ENCODE measurements around the gene NDUFB11. TPM values are rescaled to one million over a fixed set of nuclear protein-coding genes. Genes with fewer than 3 reads are reported as not detected.

NDUFB11 gene
- total and polyA plus RNA-seq, 2 donors (not counting 3 experiments of a cell fraction or from before 2014, with no cell fraction given) = 65.2 to 88.0 TPM

GRCh38 chrX:47186096-47186740 is 41.7 kb upstream of the NDUFB11 start:
- H3K4me3 ChIP-seq (replicated peaks in 1 of 3; ENCODE audit: insufficient read depth in 1 of 3, low read depth in 1 of 3, low read length in 3 of 3) = no peak overlapping the region
- H3K36me3 ChIP-seq (ENCODE audit: control insufficient read depth in 2 of 2, extremely low read depth in 1 of 2, insufficient read depth in 2 of 2, low read length in 2 of 2) = peaks cover 0 to 27% of the 10 kb centered on the region in 2 experiments
- H3K9ac ChIP-seq (replicated peaks; ENCODE audit: extremely low read depth, insufficient read depth, low read length) = no peak overlapping the region
- no peaks in the 10 kb centered on the region for H3K27me3 ChIP-seq (ENCODE audit: control insufficient read depth in 2 of 2, insufficient read depth in 2 of 2, low read length in 2 of 2)
- peaks cover 2% of the 10 kb centered on the region for H3K79me2 ChIP-seq (ENCODE audit: control insufficient read depth, insufficient read depth, low read length)
- no peaks in the 10 kb centered on the region for H3K9me3 ChIP-seq (replicated peaks; ENCODE audit: control insufficient read depth, insufficient read depth, low read length)
- no peak for TF ChIP-seq EZH2 (IDR thresholded peaks at IDR 0.05; ENCODE audit: borderline replicate concordance, low read depth, low read length, severe bottlenecking)
- TF ChIP-seq POLR2AphosphoS5 (IDR thresholded peaks at IDR 0.05; ENCODE audit: insufficient read depth, low read depth, low read length) = no peak
- CTCF ChIA-PET = no interaction called here
- H3K27ac ChIP-seq (ENCODE audit: insufficient read depth, low read depth, low read length) = no peak overlapping the region
- H2AFZ ChIP-seq (ENCODE audit: low read depth, low read length) = no peak overlapping the region
- H4K20me1 ChIP-seq (replicated peaks; ENCODE audit: control insufficient read depth, extremely low read depth, insufficient read depth, low read length) = no peaks in the 10 kb centered on the region
- no peak overlapping the region for H3K4me2 ChIP-seq (ENCODE audit: insufficient read depth, low read length)
- intact Hi-C loops (cut with micrococcal nuclease) = no loop called here
- no peaks in the 10 kb centered on the region for H3K9me1 ChIP-seq (replicated peaks; ENCODE audit: control insufficient read depth, extremely low read depth, insufficient read depth, low read length)
- DNase-seq (ENCODE audit: low read depth, low spot score) = no peak
- TSS peak; percentile 59 for BruUV-seq (replicated peaks)
- POLR2A ChIA-PET = no interaction called here
- dilution Hi-C loops (cut with MboI; ENCODE audit: extremely low pct_ligation_motif_present, low sequenced_read_pairs) = no loop called here
- peaks cover 2% of the 10 kb centered on the region for H3K4me1 ChIP-seq (ENCODE audit: control insufficient read depth, extremely low read depth, insufficient read depth, low read length)
- no peak for FAIRE-seq

- no peak overlapping the region for H2AFZ ChIP-seq (ENCODE audit: low read depth, low read length)
- no peak for DNase-seq (ENCODE audit: low read depth, low spot score)
- peaks cover 0 to 29% of the 10 kb centered on the region in 2 experiments for H3K36me3 ChIP-seq (ENCODE audit: control insufficient read depth in 2 of 2, extremely low read depth in 1 of 2, insufficient read depth in 2 of 2, low read length in 2 of 2)
- intact Hi-C loops (cut with micrococcal nuclease) = no loop called here
- no TSS peak for BruUV-seq (replicated peaks)
- no peaks in the 10 kb centered on the region for H3K9me3 ChIP-seq (replicated peaks; ENCODE audit: control insufficient read depth, insufficient read depth, low read length)
- peaks cover under 1% of the 10 kb centered on the region for H3K4me1 ChIP-seq (ENCODE audit: control insufficient read depth, extremely low read depth, insufficient read depth, low read length)
- H3K4me2 ChIP-seq (ENCODE audit: insufficient read depth, low read length) = no peak overlapping the region
- POLR2A ChIA-PET = no interaction called here
- H3K79me2 ChIP-seq (ENCODE audit: control insufficient read depth, insufficient read depth, low read length) = no peaks in the 10 kb centered on the region
- H3K9me1 ChIP-seq (replicated peaks; ENCODE audit: control insufficient read depth, extremely low read depth, insufficient read depth, low read length) = no peaks in the 10 kb centered on the region
- no peak overlapping the region for H3K9ac ChIP-seq (replicated peaks; ENCODE audit: extremely low read depth, insufficient read depth, low read length)
- no peak overlapping the region for H3K4me3 ChIP-seq (replicated peaks in 1 of 3; ENCODE audit: insufficient read depth in 1 of 3, low read depth in 1 of 3, low read length in 3 of 3)
- dilution Hi-C loops (cut with MboI; ENCODE audit: extremely low pct_ligation_motif_present, low sequenced_read_pairs) = no loop called here
- CTCF ChIA-PET = no interaction called here
- TF ChIP-seq GATA2 (IDR thresholded peaks at IDR 0.05; ENCODE audit: insufficient read depth, insufficient read length, low read depth, low read length) (no peak), JUN (IDR thresholded peaks at IDR 0.05; ENCODE audit: borderline replicate concordance, insufficient read depth, insufficient read length, low read depth) (no peak), MAX (IDR thresholded peaks at IDR 0.05; ENCODE audit: insufficient read depth, insufficient read length) (no peak), EZH2 (IDR thresholded peaks at IDR 0.05; ENCODE audit: borderline replicate concordance, low read depth, low read length, severe bottlenecking) (no peak), MYC (IDR thresholded peaks at IDR 0.05; ENCODE audit: low read depth, low read length) (no peak), POLR2A (IDR thresholded peaks at IDR 0.05; ENCODE audit: low read depth, low read length) (no peak), CTCF (IDR thresholded peaks at IDR 0.05; ENCODE audit: extremely low read depth in 1 of 2, insufficient read depth in 1 of 2, low read depth in 1 of 2, low read length in 2 of 2) (no peak), FOS (IDR thresholded peaks at IDR 0.05; ENCODE audit: borderline replicate concordance, insufficient read depth, low read length) (no peak), POLR2AphosphoS5 (IDR thresholded peaks at IDR 0.05; ENCODE audit: insufficient read depth, low read depth, low read length) (no peak)
- H4K20me1 ChIP-seq (replicated peaks; ENCODE audit: control insufficient read depth, extremely low read depth, insufficient read depth, low read length) = no peaks in the 10 kb centered on the region
- no peak for FAIRE-seq
- no peak overlapping the region for H3K27ac ChIP-seq (ENCODE audit: insufficient read depth, low read depth, low read length)
- no peaks in the 10 kb centered on the region for H3K27me3 ChIP-seq (ENCODE audit: control insufficient read depth in 2 of 2, insufficient read depth in 2 of 2, low read length in 2 of 2)
Observed at GRCh38 chrX:47185241-47185640, 40.7 kb upstream of the NDUFB11 start.
